Stimulated activated CD8-positive, alpha-beta memory T cell treated with anti-CD3 and anti-CD28 coated beads, Interleukin-7, amount 100 ng/mL, for 24 hours (primary cell): Measurements from ENCODE around the gene KIF21A.

Source experiments
- DNase-seq: peaks from one replicate; pipeline ENCODE4 v3.0.0-alpha.2; 2020; ENCODE audit warnings: low read depth

KIF21A gene

GRCh38 chr12:39435531-39435930 is 7.4 kb downstream of the KIF21A start:
- DNase-seq, result no peak

DNA sequence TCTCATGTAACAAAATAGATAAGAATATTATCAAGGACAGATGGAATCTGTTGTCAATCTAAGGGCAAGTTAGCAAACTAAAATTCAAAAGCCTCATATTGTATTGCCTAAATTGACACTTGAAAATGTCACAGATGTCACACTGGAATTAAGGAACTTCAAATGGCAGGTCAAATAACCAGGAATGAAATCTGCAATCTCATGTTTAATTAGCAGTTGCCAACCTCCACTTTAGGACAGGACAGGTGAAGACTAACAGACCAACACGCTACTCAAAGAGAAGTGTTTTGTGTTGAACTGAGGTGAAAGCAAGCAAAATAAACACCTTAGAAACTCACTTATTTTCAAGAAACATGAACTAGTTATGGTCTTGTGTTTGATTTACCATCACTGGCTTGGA is 11.1 kb downstream of the KIF21A start:
- no peak for DNase-seq

DNA sequence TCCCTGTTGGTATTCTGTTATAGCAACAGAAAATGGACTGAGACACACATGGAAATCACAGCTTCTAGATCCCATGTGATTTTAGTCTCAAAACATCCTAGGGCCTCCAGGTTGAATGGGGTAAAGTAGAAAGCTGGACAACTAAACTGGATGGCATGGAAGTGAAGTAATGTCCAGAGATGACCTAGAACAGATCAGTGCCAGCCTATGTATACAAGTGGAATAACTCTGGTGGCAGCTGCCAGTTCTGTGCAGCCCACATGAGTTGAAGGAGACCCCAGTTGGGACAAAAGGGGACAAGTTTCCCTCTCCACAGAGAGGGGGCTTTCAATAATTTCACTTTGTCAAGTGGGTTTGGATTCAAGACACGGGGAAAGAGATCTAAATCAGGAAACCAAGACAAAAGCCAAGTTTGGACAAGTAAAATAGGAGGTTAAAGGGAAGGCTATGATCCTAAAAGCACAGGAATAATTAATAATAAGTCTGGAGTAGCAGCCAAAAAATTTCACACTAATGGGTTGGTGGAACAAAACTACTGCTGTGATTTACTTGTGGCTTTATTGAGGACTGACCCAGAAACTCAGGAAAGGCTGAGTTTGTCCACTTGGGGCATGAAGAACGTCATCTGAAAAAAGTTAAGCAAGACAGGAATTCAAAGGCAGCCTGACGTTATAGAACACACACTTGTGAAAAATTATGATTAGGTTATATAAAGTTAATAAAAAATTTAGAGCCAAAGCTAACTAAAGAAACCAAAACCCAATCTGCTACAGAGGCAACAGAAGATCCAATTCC is 11.7 kb downstream of the KIF21A start:
- DNase-seq, result no peak

GRCh38 chr12:39429809-39430208 is 13.1 kb downstream of the KIF21A start:
- no peak for DNase-seq

GRCh38 chr12:39427360-39427808 is 15.5 kb downstream of the KIF21A start:
- no peak for DNase-seq

DNA sequence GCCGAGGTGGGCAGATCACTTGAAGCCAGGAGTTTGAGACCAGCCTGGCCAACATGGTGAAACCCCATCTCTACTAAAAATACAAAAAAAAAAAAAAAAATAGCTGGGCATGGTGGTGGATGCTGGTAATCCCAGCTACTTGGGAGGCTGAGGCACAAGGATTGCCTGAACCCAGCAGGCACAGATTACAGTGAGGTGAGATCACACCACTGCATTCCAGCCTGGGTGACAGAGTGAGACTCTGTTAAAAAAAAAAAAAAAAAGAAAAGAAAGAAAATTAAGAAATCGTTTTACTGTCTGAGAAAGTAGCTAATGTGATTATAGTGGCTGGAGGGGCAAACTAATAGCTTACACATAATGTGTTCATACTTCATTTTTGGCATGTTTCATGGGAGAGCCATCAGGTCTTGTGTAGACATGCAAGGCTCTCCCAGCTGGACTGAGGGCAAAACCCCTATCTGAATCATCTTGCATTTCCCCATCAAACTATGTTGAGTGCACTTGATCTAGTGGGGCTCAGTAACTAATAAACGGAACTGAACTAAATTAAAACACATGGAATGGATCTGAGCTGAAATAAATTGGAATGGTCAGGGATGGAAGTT is 16.2 kb downstream of the KIF21A start:
- no peak for DNase-seq

- DNase-seq, result no peak
Measured at GRCh38 chr12:39420043-39420442, 22.9 kb downstream of the KIF21A start.

DNA sequence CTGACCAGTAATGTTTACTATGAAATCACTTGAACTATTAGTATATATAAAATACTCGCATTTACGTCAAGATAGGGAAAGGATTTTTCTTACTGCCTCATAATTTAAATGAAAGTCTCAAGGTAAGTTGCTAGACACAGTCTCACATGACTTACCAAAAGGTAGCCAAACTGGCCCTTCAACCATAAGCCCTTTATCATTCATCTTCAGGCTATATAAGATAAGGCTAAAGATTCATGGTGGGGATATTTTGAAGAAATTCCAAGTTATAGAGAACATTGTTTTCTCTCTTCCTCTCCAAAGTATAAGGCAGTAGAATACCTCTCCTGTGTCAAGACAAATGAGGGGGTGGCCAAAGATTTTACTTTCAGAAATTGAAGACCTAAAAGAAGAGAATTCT is 23.4 kb downstream of the KIF21A start:
- DNase-seq, result no peak

DNA sequence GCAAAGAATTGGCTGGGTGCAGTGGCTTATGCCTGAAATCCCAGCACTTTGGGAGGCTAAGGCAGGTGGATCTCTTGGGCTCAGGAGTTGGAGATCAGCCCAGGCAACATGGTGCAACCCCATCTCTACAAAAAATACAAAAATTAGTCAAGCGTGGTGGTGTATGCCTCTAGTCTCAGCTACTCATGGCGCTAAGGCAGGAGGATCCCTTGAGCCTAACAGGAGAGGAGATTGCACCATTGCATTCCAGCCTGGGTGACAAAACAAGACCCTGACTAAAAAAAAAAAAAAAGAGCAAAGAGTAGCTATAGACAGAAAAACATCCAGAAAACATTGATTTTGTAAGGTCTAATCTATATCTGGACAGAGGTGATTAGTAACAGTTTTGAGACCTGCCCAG is 25.0 kb downstream of the KIF21A start:
- no peak for DNase-seq

GRCh38 chr12:39413836-39414771 is 28.8 kb downstream of the KIF21A start:
- no peak for DNase-seq

GRCh38 chr12:39412210-39412609 is 30.7 kb downstream of the KIF21A start:
- DNase-seq, result no peak

GRCh38 chr12:39406262-39406661 is 36.7 kb downstream of the KIF21A start:
- no peak for DNase-seq

GRCh38 chr12:39405580-39405979 is 37.3 kb downstream of the KIF21A start:
- DNase-seq, result no peak

- DNase-seq, result no peak
Measured at GRCh38 chr12:39404000-39404399, 38.9 kb downstream of the KIF21A start.

GRCh38 chr12:39403376-39403775 is 39.5 kb downstream of the KIF21A start:
- DNase-seq, result no peak

DNA sequence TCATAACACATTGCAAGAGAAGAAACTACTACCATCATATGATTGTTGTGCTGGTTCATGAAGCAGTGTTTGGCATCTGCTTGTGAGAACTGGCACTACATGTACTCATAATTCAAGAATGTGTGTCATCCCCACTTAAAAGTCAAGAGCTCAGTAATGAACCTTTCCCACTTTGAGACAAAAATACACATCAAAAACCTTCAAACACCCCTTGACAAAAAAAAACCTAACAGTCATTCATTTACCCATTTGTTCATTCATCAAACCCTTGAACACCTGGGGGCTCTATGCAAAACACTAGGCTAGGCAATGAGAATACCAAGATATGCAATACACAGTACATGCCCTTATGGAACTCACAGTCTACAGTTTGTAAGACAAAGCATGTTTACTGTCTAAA is 40.0 kb downstream of the KIF21A start:
- DNase-seq, result no peak

DNA sequence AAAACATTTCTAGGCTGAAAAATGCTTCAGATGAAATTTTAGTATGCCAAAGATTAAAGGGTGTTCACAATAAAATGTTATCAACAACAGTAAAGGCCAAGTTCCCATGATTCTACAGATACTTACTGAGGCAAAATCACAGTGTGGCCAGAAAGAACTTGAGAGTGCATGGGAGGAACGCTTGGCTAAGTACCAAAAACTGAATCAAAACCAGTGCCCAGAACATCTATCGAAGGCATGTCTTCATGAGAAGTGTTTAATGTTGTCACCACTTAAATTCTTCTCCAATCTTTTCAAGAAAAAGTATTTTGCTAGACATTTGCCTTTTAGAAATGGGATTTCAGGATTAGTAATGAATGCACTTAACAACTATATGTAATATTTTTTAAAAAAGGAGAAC is 41.5 kb downstream of the KIF21A start:
- no peak for DNase-seq

DNA sequence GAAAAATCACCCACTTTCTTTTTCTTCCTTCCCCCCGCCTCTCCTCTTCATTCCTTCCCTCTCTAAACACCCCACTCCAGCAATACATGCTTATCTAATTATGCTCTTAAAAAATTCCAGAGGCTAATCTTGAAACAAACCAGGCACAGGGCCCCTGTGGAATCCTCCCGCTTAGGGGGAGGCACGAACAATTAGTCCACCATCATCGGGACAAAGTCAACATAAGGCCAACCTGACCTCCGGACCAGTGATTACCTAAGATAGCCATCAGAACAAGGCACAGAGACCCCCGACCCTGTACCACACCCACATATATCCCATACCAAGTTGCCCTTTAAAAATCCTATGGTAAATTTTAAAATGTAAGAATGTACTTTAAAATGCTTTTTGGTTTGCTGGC is 47.1 kb downstream of the KIF21A start:
- DNase-seq, result no peak

DNA sequence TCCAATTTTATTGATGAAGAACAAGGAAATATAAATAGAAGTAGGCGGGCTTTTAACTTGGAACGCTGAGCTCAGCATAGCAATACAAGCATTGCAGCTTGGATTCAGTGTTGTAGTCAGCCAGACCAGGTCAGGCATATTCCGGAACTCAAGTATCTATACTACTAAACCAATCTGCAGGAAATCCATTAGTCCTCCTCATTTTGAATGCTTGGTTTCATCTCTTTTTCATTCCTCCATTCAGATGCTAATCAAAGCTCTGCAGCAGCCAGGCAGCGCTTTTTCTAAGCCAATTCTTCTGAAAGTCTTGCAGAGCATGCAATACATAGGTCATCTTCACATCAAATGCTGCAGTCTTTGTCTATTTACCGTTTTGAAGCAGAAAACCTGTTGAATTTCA is 49.0 kb downstream of the KIF21A start:
- DNase-seq, result no peak

DNA sequence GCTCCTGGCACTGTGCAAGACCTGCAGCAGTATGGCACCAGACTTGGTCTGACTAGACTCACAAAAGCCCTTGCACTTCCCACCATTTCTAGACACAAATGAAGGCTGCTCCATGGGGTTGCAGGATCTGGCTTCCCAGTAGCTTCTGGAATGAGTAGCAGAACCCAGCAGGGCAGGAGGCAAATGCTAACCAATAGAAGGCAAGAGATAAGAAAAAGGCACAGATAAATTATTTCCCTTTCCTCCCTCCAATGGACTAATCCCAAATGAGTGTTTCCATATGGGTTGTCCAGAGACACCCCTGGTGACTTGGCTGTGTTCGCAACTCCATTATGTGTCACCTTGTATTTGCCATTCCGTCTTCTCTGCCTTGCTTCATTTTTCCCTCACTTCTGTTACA is 49.7 kb downstream of the KIF21A start:
- DNase-seq, result no peak

DNA sequence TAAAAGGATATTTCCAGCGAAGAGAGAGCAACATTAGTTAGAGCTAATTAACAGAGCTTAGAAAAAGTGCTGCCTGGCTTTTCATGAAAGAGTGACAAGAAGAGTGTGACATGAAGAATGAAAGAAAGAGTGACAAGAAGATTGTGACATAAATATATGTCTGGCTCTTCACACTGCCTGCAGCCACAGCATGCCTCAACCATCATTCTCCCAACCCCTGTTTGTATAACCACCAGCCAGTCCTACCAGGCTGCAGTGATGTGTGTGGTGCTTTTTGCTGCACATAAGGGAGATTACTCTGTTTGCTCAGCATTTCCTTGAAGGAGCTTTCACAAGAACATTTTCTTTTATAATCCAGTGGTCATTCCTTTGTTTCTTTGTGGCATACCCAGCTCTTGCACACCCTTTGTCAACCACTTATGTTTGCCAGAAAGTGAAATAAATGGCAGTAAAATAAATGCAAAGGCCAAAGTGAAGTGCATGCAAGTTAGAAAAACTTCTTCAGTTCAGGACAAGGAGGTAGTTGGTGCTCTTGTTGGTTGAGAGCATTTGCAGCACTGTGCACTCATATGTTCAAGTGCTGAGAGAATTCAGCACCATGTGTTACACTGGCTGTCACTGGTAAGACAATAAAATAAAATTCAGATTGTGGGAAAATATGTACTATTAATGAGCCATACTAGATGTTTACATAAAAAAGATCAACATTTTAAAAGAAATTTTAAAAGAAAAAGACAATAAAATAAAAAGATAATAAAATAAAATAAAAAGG is 50.6 kb downstream of the KIF21A start:
- DNase-seq, result no peak

DNA sequence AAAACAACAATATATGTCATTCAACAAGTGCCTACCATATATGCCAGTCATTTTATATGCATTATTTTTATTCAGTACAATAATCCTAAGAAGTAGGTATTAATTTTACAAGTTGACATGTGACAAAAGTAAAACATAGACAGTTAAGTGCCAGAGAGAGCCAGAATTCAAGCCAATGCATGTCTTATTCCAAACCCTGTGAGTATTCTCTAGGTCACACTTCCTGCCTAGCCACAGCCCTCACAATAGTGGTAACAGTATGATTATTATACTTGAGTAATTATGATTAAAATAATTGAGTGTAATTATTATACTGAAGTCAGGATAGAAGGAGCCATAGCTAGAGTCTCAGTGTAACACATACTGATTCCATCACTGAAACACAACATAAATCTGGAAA is 52.2 kb downstream of the KIF21A start:
- DNase-seq, result no peak
